Fibroblast of the conjunctiva (primary cell): ENCODE measurements around the gene THEM4.
"Not testable (repeated sequence)": the region's sequence is repeated elsewhere in the genome, so short reads cannot be mapped to it uniquely, and the experiment has no call there.

ENCODE experiments used
- DNase-seq: peaks from one replicate; pipeline ENCODE4 v3.0.0-alpha.2; 2010; ENCODE audit warnings: low read depth

THEM4 gene

DNA sequence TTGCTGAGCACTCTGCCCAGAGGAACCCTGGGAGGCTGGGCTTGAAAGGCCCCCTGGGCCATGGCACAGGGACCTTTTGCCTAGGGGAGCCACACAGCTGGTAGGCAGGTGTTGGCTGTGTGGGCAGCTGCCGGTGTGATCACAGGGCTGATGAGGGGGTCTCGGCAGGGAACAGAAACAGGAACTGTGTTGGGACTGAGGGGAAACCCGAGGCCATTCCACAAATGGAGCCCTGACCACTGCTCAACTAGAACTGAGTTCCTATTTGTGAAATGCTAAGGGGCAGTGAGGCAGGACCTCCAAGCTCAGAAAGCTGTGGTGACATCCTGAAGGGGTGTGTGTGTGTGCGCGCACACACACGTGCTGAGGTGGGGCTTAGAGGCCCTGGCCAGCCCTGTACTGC lies 49.4 kb downstream of the THEM4 start:
- no peak for DNase-seq

DNA sequence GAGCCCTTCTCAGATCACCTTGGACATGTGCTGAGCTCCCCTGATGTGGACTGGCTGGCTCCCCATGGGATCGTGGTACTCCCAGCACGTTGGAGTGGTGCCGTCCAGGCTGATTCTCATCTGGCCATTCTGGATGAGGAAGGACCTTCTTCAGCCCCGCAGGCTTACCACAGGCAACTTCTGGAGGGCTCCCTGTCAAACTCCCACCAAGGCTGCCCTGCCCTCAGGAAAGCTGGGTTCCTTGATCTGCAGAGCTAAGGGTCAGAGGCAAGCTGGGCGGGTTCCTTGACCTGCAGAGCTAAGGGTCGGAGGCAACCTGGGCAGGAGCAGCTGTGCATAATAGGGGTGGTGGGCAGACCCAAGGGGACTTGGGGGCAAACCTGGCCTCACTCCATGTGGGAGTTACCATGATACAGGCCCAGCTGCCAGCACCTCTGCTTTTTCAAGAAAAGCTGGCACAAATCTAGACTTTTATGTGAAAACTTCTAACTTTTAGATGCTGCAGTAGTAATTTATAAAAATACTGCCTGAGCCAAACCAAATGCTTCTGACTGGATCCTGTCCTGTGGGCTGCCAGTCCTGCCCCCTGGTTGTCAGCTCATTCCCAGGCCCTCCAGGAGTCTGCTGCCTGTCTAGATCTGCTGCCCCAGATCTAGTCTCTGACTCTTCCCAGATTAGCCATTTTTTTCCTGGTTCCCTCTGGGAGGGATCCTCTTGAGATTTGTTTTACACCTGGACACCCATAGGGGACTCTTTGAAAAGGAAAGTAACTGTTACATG lies 50.2 kb downstream of the THEM4 start:
- DNase-seq = no peak

DNA sequence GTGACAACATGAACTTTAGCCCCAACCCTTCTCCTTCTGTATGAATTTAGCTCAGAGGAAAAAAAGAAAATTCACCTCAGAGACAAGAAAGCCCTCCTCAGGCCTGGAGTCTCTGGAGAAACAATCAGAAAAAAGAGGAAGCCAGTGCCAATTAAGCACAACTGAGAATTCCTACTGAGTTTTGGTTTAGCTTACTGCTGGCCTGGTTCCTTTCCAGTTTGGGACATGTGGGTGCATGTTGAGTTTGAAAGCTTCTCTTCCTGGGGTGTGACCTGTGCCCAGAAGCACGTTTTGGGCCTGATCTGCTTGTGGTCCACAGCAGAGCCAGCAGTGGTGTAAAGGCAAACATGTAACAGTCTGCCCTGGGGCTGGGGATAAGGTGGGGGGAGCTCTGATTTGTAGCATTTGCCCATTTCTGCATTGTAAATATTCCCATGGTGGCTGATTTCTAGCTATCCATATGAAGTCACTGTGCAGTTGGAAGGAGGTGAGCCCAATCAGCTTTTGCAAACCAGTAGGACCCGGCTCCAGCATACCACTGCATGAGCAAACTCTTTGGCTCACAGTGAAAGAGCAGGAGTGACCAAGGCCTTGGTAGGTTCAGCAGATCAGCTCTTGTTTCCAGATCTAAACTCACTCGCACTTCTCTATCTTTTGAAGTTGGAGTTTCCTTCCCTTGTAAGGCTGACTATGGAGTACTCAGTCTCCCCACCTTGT lies 51.1 kb downstream of the THEM4 start:
- DNase-seq = no peak

DNA sequence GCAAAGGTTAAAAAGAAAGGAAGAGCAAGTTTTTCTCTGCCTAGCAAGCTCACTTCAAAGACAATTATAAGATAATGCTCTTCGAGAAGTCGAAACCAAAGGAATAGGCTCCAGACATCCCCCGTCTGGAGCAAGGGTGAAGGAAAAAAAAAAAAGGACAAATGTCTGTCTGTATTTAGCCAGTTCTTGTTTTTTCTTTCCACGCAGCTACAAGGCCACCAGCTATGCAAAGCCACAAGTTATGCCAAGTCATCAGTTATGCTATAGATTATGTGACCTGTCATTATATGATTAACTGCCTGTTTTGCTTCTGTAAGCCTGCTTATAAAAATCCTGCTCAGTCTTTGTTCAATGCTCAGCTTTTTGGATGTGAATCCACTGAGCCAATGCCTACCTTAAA lies 53.4 kb downstream of the THEM4 start:
- DNase-seq = no peak

DNA sequence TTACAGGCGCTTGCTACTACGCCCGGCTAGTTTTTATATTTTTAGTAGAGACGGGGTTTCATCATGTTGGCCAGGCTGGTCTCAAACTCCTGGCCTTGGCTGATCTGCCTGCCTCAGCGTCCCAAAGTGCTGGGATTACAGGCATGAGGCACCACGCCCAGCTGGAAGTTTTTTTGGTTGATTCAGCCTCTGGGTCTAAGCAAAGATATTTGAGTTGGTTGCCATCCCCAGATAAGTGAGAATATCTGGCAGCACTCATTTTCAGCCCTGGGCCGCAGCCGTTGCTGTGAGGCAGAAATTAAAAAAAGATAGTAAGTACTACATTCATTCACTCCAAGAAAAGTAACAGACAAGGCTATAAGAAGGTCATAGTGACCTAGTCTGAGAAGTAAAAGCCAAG lies 53.8 kb downstream of the THEM4 start:
- not testable (repeated sequence) for DNase-seq

DNA sequence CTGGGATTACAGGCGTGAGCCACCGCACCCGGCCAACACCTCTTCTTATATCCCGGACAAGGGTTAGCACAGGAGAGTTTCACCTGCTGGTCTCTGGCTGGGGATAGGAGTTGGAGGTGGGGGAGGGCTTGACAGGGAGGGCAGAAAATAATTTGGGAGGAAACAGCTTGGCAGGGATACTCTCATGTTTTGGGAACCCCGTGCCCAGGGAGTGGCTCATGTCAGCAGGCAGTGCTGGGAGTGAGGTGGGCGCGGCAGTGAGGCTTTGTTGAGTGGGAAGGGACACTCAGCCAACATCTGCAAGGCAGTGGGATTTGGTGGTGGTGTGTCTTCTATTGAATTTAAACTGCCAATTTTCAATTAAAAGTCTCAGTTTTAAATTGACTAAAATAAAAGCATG lies 54.7 kb downstream of the THEM4 start:
- no peak for DNase-seq

DNA sequence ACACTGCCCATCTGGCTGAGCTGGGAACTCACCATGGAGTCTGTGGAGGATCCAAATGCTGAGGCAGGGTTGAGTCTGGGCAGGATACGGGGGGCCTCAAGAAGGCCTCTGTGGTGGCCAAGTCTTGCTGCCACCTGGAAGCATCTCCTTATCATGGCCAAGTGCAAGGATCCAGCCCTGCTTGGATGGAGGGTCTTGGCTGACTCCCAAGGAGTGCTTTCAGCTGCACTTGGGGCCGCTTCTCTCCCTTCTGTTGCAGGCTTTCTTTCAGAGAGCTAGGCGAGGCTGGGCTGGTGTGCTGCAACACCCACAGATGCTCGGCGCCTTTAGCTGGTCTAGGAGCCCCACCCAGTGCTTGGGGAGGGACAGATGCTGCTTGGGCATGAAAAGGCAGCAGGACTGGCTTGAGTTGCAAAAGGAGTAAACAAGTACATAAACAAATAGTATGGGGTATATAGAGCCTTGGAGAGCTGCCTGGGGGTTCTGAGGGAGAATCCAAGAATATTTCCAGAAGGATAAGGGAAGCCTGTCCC lies 55.8 kb downstream of the THEM4 start, which contains the start of gene THEM5:
Gene THEM5, minus strand, starts transcription at position 302 of the 533 bp plus-strand sequence. Its CDS starts 147 bp downstream, at position 155.
- DNase-seq = no peak

DNA sequence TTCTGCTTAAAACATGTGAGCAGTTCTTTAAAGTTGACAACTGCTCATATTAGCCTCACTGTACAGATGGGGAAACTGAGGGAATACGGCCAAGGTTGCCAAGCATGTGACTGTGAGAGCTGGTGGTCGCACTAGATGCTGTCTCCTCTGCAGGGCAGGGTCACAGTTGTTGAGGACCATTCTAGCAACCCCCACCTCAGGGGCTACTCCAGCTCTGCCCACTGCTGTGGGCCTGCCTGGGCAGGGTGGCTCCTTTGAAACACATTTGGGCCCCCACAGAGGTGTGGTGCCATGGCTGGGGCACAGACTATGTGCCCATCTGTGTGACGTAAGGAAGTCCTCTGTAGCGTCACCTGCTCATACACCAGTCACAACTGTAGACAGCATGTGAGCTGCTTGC lies 56.6 kb downstream of the THEM4 start:
- no peak for DNase-seq

DNA sequence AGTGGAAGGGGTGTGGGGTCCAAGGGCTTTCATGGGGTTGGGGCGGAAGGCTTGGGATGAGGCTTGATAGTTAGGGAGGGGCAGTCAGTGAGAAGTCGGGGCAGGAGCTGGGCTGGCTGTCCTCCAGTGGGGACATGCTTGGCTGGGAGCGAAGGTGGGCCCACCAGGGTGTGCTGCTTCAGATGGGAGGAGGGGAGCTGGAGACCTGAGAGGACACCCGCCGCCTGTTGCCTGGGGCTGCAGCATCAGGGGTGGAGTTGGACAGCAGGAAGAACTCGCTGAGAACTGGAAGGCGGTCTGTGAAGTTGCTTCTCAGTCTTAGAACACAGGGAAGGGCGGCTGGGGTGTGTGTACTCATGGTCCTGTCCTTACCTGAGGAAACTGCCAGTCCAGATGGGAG lies 57.4 kb downstream of the THEM4 start:
- no peak for DNase-seq

DNA sequence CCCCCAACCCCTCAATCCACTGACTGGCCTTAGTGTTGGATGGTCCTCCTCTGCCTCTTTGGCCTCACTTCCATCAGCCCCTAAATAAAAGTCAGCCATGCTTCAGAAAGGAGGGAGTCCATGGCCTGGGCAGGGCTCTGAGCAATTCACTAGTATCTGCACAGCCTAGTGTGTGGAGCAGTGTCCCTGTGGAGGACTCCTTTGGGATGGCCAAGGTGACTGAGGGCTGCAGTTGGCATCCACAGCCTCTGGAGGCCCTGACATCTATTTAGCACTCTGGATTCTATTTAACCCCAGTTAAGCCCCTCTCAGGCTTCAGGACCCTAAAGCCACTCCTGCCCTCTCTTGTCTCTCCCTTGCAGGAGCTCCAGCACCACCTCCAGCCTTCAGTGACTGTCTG lies 59.4 kb downstream of the THEM4 start:
- DNase-seq = no peak

DNA sequence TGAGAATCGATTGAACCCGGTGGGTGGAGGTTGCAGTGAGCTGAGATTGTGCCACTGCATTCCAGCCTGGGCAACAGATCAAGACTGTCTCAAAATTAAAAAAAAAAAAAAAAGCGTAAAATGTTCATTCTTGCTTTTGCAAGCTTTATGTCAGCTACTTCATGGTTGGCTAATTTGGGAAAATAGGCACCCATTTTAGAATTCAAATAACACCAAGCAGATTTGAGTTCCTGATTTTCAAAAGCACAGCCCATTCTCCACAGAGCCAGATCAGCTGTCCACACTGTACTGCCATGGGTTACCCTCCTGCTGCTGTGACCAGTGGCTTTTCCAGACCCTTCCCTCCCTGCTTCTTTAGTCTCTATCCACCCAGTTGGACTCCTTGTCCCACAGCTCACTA lies 60.2 kb downstream of the THEM4 start:
- no peak for DNase-seq

DNA sequence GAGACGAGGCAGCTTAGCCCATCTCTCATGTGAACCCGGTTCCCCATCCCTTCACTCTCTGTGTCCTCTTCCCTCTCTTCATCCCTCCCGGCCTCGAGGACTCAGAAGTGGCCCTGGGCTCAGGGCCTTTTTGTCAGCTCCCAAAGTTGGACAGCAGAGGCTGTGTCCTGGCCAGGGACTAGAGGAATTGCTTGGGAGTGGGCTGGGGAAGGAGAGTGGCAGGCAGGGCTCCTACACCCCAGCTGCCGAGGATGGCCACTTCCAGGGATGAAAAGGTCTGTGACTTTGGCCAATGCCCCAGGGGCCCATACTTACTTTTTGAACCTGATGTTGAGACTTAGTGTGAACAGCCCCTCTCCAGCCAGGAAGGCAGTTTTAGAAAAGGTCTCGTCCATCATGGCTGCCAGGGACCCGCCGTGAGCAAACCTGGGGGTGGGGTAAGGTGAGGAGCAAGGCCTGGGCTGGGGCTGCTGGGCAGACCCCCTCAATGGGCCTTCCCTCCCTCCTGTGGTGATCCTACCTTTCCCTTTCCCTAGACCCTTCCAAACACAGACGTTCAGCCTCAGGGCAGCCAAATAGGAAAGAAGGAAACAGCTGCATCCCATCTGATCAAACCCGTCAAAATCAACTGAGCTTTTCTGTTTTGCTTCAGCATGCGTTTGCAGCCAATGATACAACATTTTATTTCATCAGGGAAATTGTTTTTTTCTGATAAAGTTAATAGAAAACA lies 61.3 kb downstream of the THEM4 start:
- no peak for DNase-seq

DNA sequence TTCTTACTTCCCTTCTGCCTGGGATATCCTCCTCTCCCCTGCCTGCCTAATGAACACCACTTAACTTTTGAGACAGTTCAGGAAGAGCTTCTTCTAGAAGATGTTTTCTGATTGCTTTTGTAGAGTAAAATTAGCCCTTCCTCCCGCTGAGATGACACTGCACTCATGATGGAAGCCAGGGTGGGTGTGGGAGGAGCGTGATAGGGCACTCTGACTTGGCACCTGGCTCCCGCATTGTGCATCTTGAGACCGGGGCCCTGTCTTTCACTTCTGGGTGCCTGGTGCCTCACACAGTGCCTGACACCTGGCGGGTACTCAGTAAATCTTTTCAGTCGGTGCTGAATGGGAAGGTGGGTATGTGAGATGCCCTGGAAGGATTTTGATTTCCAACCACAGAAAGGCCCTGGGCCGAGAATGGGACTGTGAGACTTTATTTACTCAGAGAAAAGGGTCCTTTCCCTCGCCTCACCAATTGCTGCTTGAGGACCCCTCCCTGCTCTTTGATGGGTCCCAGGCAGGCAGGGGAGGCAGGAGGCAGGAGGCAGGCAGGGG lies 62.5 kb downstream of the THEM4 start:
- DNase-seq = no peak

DNA sequence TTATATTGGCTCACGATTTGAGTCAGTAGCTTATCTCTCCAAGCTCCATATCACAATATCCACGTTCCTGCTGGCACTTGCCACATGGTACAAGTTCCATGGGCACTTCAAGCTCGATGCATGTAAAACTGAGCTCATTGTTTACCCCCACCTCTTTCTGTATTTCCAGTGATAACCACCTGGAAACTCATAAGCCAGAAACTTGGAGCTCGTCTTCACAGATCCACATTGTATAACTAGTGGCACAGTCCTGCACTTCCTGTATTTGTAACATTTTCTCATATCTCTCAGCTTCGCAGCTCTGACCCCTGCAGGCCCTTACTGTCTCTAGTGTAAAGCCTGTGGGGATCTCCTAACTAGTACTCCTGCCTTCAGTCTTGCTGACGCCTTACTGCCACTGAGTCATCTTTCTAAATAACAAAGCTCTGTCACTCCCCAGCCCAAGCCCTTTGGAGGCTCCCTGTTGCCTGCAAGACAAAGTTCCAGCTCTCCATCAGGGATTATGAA lies 63.2 kb downstream of the THEM4 start:
- no peak for DNase-seq

DNA sequence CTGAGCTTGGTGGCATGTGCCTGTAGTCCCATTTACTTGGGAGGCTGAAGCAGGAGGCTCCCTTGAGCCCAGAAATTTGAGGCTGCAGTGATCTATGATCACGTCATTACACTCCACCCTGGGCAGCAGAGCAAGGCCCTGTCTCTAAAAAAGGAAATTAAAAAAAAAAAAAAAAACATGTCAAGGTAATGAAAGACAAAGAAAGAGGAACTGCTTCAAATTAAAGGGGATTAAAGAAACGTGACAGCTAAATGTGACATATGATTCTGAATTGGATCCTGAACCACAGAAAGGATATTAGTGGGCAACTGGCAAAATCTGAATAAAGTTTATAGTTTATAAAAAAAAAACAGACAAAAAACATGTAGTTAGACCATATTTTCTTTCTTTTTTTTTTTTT lies 65.9 kb downstream of the THEM4 start:
- no peak for DNase-seq

DNA sequence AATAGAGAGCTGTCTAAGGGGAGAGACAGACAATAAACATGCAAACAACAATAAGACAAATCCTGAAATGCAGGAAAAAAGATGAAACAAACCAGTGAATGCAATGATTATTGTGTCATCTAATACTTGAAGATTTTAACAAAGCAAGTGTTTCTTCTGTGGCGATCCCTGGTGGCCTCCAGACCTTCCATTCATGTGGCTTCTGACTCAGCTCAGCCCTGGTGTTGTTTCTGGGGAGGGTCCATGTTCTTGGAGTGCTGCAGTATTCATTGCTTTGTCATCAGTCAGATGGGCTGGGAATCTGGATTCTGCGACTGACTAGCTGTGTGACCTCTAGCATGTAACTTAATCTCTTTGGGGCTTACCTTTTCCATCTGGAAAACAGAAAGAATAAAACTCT lies 68.2 kb downstream of the THEM4 start:
- peak; percentile 18 for DNase-seq

DNA sequence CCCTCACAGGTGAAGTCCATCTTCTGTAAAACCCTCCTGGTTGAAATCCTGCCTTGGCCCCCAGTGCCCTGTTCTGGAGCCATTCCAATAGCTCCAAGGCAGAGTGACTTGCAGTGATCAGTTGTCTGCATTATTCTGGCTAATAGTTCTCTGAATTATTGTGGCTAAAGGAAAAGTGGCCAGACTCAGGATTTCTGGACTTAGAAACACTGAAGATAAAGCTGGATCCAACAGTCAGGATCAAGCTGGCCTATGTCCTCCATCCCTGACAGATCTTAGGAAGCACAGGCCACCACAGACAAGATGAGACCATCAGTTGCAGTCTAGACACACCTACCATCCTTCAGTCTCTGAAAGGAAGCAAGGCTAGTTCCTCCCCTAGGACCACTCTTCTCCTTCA lies 68.9 kb downstream of the THEM4 start:
- no peak for DNase-seq

DNA sequence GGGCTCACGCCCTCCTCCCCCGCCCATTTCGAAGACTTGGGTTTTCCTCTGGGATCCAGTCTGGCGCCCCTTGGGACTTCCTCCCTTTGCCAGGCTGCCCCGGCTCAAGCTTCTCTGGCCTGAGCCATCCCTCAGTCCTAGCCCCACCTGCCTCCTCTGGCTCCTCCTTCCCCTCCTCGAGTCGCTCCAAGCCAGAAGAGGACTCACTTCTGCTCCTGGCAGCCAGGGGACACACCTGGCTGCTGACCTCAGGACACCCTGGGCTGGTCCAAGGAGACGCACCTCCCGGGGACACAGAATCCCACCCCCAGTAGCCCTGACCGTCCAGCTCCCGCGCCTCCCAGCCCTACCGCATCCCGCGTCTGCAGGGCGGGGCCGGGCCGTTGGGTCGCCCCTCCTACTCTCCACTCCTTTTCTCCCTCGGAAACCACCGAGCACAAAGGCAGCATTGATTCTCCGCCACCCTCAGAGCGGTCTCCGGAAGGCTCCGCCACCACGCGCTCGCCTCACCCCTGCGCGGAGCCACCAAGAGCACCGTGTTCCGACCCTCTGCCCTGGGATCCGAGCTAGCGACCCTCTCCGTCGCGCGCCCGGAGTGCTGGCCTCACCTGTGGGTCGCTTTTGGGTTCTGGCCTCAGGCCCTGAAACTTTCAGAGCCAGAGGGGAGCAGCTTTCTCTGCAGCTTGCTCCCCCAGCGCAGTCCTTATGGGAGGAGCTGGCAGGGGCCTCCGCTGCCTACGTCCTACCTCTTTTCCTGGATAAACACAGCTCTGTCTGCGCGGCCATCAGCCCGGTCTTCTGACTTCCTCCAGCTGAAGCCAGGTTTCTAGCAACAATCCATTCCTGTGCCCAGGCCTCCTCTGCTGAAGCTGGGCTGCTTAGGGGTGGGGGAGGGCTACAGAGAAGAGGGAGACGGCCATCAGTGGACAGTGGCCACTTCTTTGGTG lies 69.6 kb downstream of the THEM4 start, which contains the start of gene C2CD4D:
Gene C2CD4D, minus strand, starts transcription at position 364 of the 947 bp plus-strand sequence. CDS start 831 bp downstream, outside the sequence.
- DNase-seq = no peak

DNA sequence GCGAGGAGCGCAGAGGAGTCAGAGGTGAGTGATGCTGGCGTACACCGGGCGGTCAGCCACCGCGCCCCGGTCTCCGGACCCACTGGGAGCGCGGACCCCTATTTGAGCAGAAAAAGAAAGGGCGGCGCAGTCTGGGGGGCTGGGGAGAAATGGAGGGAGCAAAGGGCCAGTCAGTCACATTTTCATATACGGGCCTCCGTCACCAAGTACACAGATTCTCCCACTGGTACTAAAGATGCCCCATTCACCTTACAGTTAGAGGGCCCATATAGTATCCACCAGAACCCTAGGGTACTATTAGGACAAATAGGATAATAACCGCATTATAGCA lies 70.3 kb downstream of the THEM4 start:
- DNase-seq = no peak

DNA sequence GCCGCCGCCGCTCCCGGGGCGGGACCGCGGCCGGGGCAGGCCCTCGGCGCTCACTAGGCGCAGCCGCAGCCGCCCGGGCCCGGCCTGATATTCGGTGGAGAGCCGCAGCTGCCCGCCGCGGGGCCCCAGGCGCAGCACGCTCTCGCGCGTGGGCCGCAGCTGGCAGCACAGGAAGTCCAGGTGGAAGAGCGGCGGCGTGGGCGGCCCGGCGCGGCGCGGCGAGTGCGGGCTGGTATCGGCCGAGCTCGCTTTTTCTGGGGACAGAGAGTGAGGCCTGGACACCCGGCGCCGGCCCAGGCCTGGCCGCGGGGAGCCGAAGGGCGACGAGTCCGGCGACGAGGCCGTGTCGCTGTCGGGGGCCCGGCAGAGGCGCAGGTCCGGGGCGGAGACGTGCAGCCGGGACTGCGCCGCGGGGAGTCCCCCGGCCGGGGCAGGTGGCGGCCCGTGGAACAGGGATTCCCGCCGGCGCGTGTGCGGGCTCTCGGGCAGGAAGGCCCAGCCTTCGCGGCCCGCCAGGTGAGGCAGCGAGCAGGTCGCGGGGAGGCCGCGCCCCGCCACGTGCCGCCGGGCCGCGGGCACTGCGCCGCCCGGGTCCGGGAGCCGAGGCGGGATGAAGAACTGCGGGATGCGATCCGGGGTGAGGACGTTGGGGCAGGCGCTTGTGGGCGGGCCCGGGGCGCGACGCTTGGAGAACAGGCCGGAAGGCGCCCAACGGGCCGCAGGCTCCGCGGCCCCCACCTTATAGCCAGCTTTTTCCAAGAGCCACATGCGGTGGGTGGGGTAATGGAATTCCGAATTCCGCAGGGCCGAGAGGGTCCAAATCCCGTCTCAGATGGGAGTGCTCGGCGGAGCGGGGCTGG lies 70.9 kb downstream of the THEM4 start:
- no peak for DNase-seq
